Esophagus muscularis mucosa (tissue), 4 donors: ENCODE measurements around the gene PKP3. TPM values are rescaled to one million over a fixed set of nuclear protein-coding genes. Genes with fewer than 3 reads are reported as not detected.
"Not testable (repeated sequence)": the region's sequence is repeated elsewhere in the genome, so short reads cannot be mapped to it uniquely, and the experiment has no call there.

ENCODE experiments used
- DNase-seq: peaks from one replicate; pipeline ENCODE4 v3.0.0-alpha.2; 2017; ENCODE audit errors: extremely low spot score
- H3K27ac ChIP-seq, 4 donors: fragments of 200-600 bp; sonication (generic); replicated peaks in 1 of 4; 1 replicate in 3 of 4; 2 replicates in 1 of 4; pipeline ENCODE4 v1.5.1; 2016 to 2019; ENCODE audit warnings: mild to moderate bottlenecking in 1 of 4
- H3K27me3 ChIP-seq, 4 donors: fragments of 200-600 bp; sonication (generic); one replicate each; pipeline versions ENCODE4 v1.5.1 to v1.6.0; 2016 to 2019
- H3K36me3 ChIP-seq, 4 donors: fragments of 200-600 bp; sonication (generic); one replicate each; pipeline ENCODE4 v1.5.1; 2016 to 2019
- H3K4me1 ChIP-seq, 4 donors: fragments of 200-600 bp; sonication (generic); one replicate each; pipeline ENCODE4 v1.5.1; 2016 to 2019
- H3K4me3 ChIP-seq, 4 donors: fragments of 200-600 bp; sonication (generic); 1 replicate in 2 of 4; 2 replicates in 2 of 4; pipeline ENCODE4 v1.5.1; 2016 to 2019; ENCODE audit warnings: mild to moderate bottlenecking in 4 of 4, moderate library complexity in 1 of 4
- H3K9me3 ChIP-seq, 4 donors: fragments of 200-600 bp; sonication (generic); 1 replicate in 3 of 4; 2 replicates in 1 of 4; pipeline ENCODE4 v1.5.1; 2016 to 2019
- EP300 ChIP-seq: sonication (generic); formaldehyde crosslinking; IDR thresholded peaks from one replicate; pipeline ENCODE4 v1.6.1; 2017; ENCODE audit warnings: antibody characterized with exemption
- POLR2A ChIP-seq: fragments of 450-650 bp; IDR thresholded peaks from one replicate; pipeline ENCODE4 v1.6.1; 2017; ENCODE audit warnings: antibody characterized with exemption, moderate library complexity, mild to moderate bottlenecking, low read depth
- POLR2AphosphoS5 ChIP-seq, 2 donors: sonication (generic); formaldehyde crosslinking; IDR thresholded peaks; one replicate each; pipeline ENCODE4 v1.6.1; 2017; ENCODE audit warnings: antibody characterized with exemption in 2 of 2
- WGBS: methylation state at CpG from one replicate; pipeline ENCODE4 v1.1.5; 2018; 5-methylcytosine and 5-hydroxymethylcytosine counted together
- intact Hi-C: fragments of 100-400 bp; cut with DNase I; formaldehyde crosslinking; loops from one replicate; pipeline ENCODE4 v1.15.1; 2023
- total RNA-seq, 4 donors: library from RNA; depleted of rRNA; stranded (reverse); fragments of >200 nt; gene quantifications; one replicate each; pipeline versions ENCODE4 v1.1.0 to v1.2.1, GENCODE V29; 2016
- TF ChIP-seq, protein P1 (sequence below), 3 experiments: fragments of 200-600 bp in 2 of 3; fragments of 450-650 bp in 1 of 3; sonication (generic) in 2 of 3; IDR thresholded peaks; one replicate each; pipeline ENCODE4 v1.5.1; 2017 to 2019; ENCODE audit warnings: antibody characterized with exemption in 3 of 3, mild to moderate bottlenecking in 2 of 3, moderate library complexity in 1 of 3

The PKP3 gene
- total RNA-seq, 4 donors from 2014 or later = 0.17 to 1.1 (median 0.51) TPM

DNA sequence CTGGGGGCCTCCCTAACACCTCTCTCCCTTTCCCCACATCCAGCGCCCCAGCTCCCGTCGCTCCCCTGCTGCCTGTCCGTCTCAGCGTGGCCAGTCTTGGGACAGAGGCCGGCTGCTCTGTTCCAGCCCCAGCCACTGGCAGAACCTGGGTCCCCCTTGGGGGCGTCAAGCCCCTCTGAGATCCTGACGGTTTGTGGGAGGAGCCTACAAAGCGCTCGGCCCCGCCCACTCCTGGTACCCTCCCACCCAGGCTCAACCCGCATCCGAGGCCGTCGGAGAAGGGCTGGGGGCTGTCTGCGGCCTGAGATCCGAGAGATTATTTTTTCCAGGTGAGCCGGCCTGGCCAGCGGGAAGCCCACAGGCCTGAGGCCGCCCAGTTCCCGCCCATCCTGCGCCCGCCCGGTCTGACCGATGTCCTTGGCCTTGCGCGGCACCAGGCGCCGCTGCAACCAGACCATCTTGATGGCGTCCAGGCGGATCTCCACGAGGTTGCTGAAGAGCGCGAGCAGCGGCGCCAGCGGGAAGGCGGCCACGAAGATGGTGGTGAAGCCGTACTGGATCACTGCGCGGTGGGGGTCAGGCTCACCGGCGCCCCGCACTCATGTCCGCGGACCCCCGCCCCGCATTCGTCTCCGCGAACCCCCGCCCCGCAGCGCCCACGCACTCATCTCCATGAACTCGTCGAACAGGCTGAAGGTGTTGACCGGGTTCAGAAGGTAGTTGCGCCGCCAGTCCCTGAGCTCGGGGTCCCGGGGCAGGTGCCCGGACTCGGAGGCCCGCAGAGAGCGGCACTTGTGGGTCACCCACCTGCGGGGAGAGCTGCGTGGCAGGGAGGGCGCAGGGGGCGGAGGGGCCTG, 26.3 kb downstream of the PKP3 start:
- intact Hi-C loops = no loop called here
- Histone ChIP-seq H3K27me3 (peaks cover 0 to 87% (median 42%) of the 10 kb centered on the region in 4 donors), H3K4me1 (peaks cover 9 to 31% (median 25%) of the 10 kb centered on the region in 4 donors), H3K9me3 (no peaks in the 10 kb centered on the region), H3K27ac (no peak overlapping the region), H3K36me3 (no peaks in the 10 kb centered on the region), H3K4me3 (no peak overlapping the region)
- WGBS = 50% methylated on average over 18 of the region's 71 CpGs
- TF ChIP-seq, protein P1, sequence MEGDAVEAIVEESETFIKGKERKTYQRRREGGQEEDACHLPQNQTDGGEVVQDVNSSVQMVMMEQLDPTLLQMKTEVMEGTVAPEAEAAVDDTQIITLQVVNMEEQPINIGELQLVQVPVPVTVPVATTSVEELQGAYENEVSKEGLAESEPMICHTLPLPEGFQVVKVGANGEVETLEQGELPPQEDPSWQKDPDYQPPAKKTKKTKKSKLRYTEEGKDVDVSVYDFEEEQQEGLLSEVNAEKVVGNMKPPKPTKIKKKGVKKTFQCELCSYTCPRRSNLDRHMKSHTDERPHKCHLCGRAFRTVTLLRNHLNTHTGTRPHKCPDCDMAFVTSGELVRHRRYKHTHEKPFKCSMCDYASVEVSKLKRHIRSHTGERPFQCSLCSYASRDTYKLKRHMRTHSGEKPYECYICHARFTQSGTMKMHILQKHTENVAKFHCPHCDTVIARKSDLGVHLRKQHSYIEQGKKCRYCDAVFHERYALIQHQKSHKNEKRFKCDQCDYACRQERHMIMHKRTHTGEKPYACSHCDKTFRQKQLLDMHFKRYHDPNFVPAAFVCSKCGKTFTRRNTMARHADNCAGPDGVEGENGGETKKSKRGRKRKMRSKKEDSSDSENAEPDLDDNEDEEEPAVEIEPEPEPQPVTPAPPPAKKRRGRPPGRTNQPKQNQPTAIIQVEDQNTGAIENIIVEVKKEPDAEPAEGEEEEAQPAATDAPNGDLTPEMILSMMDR (IDR thresholded peaks at IDR 0.05) = no peak
- no peak for TF ChIP-seq POLR2A
- no peak for TF ChIP-seq POLR2AphosphoS5 (IDR thresholded peaks at IDR 0.05)
- no peak for TF ChIP-seq EP300
- no peak for DNase-seq

DNA sequence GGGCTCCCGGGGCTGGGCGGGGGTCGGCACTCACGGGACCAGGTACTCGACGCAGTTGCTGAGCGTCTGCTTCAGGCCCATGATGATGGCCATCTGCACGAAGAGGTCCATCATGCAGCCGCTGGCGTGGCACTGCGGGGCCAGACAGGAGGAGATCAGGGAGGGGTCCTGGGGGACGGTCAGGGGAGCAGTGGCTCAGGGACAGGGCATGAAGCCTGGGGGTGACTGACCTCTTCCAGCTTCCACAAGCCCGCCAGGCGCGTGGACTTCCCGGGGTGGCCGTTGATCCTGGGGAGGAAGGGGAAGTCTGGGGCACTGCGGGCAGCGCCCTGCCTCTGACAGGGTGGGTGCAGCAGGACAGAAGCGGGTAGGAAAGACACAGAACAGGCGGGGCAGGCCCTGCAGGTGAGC, 26.9 kb downstream of the PKP3 start:
- H3K4me1 ChIP-seq = peaks cover 9 to 25% (median 21%) of the 10 kb centered on the region in 4 donors
- 91% methylated on average over 9 of the region's 21 CpGs for WGBS
- intact Hi-C loops = no loop called here
- peaks cover 0 to 84% (median 37%) of the 10 kb centered on the region in 4 donors for H3K27me3 ChIP-seq
- no peaks in the 10 kb centered on the region for H3K9me3 ChIP-seq
- TF ChIP-seq EP300 (no peak), POLR2AphosphoS5 (IDR thresholded peaks at IDR 0.05) (no peak), POLR2A (no peak)
- TF ChIP-seq, protein P1 (IDR thresholded peaks at IDR 0.05) = no peak
- no peak overlapping the region for H3K27ac ChIP-seq
- DNase-seq = no peak
- H3K4me3 ChIP-seq = no peak overlapping the region
- H3K36me3 ChIP-seq = no peaks in the 10 kb centered on the region

GRCh38 chr11:422249-422656, 28.2 kb downstream of the PKP3 start:
- Histone ChIP-seq H3K27ac (no peak overlapping the region), H3K9me3 (no peaks in the 10 kb centered on the region), H3K4me1 (peaks cover 0 to 11% (median 7%) of the 10 kb centered on the region in 4 donors), H3K27me3 (peaks cover 0 to 84% (median 26%) of the 10 kb centered on the region in 4 donors), H3K4me3 (no peak overlapping the region), H3K36me3 (no peaks in the 10 kb centered on the region)
- TF ChIP-seq POLR2AphosphoS5 (IDR thresholded peaks at IDR 0.05) (no peak), POLR2A (no peak), EP300 (no peak)
- TF ChIP-seq, protein P1 (IDR thresholded peaks at IDR 0.05) = no peak
- no peak for DNase-seq
- intact Hi-C loops = no loop called here
- 75% methylated on average over 10 of the region's 10 CpGs for WGBS

GRCh38 chr11:424232-424631, 30.2 kb downstream of the PKP3 start:
- WGBS = 85% methylated on average over 4 of the region's 4 CpGs
- Histone ChIP-seq H3K4me1 (peaks cover 0 to 6% (median 2%) of the 10 kb centered on the region in 4 donors), H3K36me3 (no peaks in the 10 kb centered on the region), H3K9me3 (no peaks in the 10 kb centered on the region), H3K4me3 (no peak overlapping the region), H3K27me3 (peaks cover 0 to 67% (median 13%) of the 10 kb centered on the region in 4 donors), H3K27ac (no peak overlapping the region)
- intact Hi-C loops = no loop called here
- no peak for TF ChIP-seq EP300
- no peak for TF ChIP-seq POLR2A
- TF ChIP-seq, protein P1 (IDR thresholded peaks at IDR 0.05) = no peak
- no peak for TF ChIP-seq POLR2AphosphoS5 (IDR thresholded peaks at IDR 0.05)
- no peak for DNase-seq

- H3K27me3 ChIP-seq = peaks cover 0 to 67% (median 10%) of the 10 kb centered on the region in 4 donors
- H3K4me3 ChIP-seq, H3K9me3 ChIP-seq, DNase-seq, H3K36me3 ChIP-seq, intact Hi-C loops, H3K27ac ChIP-seq, H3K4me1 ChIP-seq: not testable (repeated sequence)
- 56% methylated on average over 34 of the region's 45 CpGs for WGBS
These were observed 30.8 kb downstream of the PKP3 start for GRCh38 chr11:424766-425165.
